NCI-H146 treated with DMSO at 0.1 percent for 48 hours (cell line): ENCODE data around the gene CHCHD1.
"Not testable (repeated sequence)": the region's sequence is repeated elsewhere in the genome, so short reads cannot be mapped to it uniquely, and the experiment has no call there.

Source experiments
- DNase-seq: peaks from one replicate; lab custom pipeline; 2025; ENCODE audit not compliant: unreplicated experiment; lab: John Stamatoyannopoulos, UW

The CHCHD1 gene

DNA sequence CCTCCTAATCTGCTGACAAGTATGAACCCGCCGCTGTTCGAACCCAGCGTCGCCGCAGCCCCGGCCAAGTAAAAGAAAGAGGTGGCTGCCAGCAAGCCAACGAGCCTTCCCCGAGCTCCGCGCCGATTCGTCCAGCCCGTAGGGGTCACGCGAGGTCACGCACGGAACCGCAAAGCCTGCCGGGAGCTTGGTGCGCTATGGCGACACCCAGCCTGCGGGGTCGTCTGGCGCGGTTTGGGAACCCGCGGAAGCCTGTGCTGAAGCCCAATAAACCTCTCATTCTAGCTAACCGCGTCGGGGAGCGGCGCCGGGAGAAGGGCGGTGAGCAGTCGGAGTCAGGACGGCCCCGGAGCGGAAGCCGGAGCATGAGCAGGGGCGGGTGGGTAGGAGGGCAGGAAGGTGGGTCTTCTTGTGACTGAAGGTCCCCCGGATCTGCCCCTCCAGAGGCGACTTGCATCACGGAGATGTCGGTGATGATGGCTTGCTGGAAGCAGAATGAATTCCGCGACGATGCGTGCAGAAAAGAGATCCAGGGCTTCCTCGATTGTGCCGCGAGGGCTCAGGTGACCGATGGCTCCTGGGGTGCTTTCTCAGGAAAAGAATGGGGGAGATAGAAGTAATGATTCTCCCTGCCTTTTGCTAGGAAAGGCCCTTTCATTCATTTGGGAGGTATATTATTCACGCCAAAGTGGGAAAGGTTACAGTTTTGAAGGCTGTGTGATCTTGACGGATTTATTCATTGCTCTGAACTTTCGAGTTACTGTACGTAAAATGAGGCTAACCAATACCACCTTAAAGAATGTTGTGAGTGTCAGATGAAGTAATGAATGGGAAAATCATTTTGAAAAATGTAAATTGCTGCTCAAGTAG is at the start of gene CHCHD1:
TSS of gene CHCHD1 (plus strand) at position 170 of the 870 bp plus-strand sequence. CDS start at position 198, 28 bp downstream.
- DNase-seq, result peak; percentile 69

DNA sequence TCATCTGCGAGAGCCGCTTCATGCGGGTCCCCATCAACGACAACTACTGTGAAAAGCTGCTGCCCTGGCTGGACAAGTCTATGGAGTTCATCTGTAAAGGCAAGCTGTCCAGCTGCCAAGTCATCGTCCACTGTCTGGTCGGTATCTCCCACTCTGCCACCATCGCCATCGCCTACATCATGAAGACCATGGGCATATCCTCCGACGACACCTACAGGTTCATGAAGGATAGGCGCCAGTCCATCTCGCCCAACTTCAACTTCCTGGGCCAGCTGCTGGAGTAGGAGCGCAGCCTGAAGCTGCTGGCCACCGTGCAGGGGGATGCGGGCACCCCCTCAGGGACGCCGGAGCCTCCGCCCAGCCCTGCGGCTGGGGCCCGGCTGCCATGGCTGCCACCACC is 49.4 kb upstream of the CHCHD1 start:
- no peak for DNase-seq

DNA sequence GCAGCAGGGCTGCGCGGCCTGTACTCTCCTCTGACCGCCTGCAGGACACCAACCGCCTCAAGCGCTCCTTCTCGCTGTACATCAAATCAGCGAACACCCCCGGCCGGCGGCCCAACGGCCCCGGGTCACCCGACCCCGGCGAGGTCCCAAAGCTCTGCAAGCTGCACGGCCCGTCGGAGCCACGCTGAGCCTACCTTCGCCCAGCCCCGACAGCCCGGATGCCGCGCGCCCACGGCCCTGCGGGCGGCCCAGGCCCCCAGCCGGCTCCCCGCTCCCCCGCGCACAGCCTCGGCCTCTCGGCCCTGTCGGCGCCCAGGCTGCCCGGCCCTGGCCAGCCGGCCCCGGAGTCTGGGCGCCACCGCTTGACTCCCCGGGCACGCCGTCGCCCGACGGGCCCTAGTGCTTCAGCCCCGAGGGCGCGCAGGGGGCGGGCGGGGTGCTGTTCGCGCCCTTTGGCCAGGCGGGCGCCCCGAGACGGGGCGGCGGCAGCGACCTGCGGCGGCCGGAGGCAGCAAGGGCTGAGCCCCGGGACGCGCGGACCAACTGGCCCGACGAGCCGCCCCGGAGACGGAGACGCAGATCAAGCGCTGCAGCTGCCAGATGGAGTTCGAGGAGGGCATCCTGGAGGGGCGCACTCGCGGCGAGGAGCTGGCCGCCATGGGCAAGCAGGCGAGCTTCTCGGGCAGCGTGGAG is 48.8 kb upstream of the CHCHD1 start:
- no peak for DNase-seq

DNA sequence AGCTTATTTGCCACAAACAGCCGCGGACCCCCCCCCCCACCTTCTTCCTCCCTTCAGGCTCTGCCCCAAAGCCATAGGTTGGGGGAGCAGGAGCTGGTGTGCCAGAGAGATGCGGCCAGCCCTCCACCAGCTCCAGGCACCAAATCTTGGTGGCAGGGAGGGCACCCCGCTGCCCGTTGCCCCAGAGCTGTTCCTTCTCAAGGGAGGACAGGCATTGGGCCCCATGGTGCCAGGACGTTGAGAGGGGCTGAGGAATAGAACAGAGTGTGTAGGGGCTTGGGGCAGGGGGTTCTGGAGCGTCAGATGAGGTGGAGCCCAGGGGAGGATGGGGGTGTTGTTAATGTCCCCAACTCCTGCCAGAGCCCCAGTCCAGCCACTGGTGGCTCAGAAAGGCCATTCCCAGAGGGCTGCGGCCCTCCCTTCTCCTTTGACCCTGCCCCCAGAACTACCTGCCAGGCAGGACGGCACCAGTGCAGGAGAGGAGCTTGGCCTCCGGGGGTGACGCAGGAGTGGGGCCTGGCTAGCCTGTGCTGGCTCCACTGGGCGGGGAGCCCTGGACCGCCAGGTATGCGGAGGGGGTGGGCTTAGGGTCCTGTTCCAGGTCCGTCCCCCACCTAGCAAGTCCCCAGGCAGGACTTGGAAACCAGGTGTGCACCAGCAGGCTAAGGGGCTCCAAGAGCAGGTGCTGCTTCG is 47.7 kb upstream of the CHCHD1 start:
- no peak for DNase-seq

DNA sequence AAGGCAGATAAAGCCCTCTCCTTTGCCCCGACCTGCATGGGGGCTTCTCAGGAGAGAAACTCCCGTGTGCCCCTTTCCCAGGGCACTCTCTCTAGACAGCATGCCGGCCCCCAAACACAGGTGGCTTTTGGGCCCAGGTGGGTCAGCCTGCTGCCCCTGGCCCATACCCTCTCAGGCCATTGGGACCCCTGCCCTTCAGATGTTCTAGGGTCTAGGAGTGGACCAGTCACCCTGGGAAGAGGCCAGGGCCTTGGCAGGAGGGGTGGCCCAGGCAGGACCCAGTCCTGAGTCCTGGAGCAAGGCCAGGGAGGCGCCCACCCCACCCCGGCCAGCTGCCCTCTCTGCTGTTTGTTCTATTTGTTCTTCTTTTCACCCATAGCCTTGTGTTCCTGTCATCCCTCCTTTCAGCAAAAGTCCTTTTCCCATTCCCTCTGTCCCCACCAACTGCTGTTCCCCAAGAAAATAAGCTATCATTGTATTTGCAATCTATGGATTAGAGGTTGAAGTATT is 47.0 kb upstream of the CHCHD1 start:
- DNase-seq, result no peak

DNA sequence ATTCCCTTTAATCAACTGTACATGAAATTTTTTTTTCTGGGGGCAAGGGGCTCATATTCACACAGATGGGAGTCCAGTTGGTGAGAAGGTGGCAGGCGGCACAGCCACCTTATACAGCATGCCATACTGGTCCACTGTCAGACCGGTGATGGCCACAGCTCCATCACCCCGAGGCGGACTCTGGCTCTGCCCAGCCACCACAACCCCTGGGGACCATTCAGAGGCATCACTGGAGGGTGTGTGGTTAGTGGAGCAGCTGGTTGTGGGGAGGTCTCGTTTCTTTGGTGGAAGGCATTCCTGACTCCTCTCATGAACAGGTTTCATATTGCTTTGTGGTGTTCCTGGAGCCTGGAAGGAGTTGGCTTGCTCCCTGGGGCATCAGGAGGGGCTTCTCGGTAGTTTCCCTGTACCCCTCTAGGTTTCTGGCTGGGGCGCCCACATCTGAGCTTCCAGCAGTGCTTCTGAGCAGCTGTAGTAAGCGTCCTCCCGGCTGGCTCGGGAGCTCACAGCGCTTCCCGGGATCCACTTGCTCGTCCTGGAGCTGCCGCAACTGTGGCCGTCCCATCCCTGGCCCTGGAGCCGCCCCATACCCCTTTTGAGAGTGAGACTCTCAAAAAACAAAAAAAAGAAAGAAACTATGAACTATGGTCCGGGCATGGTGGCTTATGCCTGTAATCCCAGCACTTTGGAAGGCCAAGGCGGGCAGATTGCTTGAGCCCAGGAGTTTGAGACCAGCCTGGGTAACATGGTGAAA is 41.2 kb upstream of the CHCHD1 start:
- not testable (repeated sequence) for DNase-seq

DNA sequence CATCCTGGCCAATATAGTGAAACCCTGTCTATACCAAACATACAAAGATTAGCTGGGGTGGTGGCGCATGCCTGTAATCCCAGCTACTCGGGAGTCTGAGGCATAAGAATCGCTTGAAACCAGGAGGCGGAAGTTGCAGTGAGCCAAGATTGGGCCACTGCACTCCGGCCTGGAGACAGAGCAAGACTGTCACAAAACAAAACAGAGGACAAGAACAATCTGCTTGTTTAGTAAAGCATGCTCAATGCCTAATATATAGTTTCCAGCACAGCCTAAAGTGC is 39.5 kb upstream of the CHCHD1 start:
- no peak for DNase-seq

DNA sequence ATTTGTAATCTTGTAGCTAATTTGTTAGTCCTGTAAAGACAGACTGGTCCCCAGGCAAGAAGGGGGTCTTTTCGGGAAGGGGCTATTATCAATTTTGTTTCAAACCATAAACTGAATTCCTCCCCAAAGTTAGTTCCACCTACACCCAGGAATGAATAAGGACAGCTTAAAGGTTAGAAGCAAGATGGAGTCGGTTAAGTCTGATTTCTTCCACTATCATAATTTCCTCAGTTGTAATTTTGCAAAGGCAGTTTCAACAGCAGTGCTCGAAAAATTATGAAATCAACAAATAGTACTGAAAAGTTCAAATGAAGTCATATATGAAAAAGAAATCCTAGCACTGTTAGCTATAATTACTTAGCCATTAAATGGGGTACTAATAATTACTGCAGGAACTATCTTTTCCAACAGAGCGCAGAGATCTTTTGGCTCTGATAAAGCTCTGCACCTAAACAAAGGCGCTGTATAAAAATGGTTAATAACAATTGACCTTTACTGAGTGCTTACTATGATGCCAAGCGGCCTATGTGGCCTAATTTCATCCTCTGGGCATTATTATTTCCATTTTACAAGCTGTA is 38.4 kb upstream of the CHCHD1 start:
- no peak for DNase-seq

DNA sequence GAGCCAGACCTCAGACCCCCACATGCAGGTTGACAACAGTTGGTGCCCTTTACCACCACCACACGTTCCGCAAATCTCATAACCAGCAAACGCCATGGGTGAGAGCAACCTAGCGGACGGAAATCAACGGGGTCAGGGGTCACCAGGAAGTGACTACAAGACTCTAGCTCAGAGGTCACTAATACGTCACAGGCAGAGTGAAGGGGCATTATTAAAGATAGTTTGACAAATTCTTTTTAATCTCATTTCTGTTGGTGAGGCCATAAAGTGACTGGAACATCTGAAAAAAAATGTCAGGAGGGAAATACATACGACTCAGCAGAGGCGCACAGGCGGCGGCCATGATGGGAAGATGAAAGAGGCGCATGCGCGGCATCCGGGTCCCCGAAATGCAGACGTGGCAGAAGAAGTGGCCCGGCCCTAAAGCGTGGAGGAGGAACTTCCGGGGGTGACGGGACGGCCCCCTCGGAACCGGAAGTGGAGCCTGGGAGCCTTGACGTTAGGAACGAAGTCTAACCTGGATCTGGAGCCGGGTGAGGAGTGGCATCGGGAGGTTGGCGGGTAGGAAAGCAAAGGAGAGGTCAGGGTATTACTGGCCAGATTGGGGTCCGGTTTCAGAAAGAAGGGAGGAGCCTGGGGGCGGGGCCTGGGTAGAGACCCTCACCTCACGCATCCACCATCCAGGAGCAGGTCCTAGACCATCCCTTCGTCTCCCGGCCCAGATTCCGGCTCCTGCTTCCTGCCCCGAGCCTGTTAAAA is 37.8 kb upstream of the CHCHD1 start, which contains the start of gene SEC24C:
TSS of gene SEC24C (plus strand) at position 468 of the 759 bp plus-strand sequence. CDS start 2,461 bp downstream, outside the sequence.
- peak; percentile 96 for DNase-seq

DNA sequence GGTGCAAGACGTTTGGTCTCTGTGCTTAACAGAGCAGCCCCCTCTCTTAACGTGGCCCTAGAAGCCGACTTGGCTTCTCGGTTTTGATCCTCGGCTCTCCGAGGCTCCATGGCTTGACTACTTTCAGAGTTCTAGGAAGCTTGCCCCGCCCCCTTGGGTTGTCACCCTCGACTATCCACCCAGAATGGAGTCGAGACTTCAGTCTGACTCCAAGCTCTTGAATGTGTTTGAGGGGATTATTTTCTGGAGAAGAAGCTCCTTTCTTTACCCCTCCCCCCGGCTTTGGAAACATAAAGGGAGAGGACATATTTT is 37.2 kb upstream of the CHCHD1 start:
- no peak for DNase-seq

DNA sequence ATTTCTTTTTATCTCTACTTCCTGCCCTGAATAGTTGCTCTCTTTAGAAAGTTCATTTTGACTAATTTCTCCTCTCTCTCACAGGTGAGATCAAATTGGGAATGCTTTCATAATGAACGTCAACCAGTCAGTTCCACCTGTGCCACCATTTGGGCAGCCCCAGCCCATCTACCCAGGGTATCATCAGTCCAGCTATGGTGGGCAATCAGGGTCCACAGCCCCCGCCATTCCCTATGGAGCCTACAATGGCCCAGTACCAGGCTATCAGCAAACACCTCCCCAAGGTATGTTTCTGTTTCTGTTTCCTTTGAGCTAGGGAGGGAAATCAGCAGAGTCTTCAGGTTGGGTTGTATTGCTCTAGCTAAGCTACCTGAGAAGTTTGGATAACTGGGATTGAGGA is 35.1 kb upstream of the CHCHD1 start:
- DNase-seq, result no peak

DNA sequence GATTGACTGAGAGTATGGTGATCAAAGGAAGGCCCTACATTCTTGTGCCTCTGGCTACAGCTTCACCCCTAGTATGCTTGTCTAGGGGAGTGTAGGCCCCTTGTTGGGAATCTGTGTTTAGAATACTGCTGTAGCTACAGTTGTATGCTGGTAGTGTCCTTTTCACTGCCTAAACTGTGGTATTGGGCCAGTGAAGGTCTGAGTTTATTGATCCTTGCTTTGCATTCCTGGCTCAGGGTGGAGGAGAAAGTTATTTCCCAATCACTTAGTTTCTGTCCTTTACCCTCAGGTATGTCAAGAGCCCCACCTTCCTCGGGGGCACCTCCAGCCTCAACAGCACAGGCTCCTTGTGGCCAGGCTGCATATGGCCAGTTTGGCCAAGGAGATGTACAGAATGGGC is 31.0 kb upstream of the CHCHD1 start:
- DNase-seq, result no peak

DNA sequence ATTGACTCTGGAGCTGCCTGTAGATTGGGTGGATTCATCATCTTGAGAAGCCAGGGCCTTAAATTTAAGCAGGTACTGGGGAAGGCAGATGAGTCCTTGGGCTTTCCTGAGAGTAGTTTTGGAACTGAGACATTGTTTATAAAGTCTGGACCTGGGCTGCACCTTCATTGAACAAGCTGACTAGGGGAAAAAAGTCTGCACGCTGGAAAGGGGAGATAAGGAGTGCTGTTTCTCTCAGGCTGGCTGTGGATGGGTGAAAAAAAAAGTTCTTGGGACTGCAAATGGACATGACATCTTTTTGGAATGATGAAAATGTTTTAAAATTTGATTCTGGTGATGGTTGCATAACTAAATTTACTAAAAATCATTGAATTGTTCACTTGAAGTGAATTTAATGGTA is 25.7 kb upstream of the CHCHD1 start:
- DNase-seq, result no peak

DNA sequence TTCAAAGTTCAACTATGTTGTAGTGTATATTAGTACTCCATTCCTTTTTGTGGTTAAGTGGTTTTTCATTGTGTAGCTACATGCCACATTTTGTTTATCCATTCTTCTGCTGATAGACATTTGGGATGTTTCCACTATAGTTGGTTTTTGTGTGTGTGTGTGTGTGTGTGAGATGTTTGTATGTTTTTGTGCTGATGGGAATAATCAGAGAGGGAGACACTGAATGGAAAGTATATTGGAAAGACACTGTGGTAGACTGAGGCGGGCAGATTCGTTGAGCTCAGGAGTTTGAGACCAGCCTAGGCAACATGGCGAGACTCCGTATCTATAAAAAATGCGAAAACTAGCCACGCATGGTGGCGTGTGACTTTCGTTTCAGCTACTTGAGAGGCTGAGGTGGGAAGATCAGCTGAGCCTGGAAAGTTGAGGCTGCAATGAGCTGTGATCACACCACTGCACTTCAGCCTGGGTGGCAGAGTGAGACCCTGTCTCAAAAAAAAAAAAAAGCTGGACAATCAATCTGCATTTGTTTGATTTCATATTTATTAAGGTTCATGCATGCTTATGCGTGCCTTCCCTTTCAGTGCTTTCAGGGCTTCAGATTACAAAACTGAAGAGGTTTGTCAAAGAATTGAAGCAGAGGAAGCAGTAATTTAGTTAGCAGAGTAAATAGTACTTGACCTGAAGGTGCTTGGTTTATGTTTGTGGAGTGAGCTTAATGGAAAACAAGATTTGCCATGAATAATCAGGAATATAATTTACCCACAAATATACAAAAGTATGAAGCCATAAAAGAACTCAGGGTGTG is 22.9 kb upstream of the CHCHD1 start:
- DNase-seq, result no peak

DNA sequence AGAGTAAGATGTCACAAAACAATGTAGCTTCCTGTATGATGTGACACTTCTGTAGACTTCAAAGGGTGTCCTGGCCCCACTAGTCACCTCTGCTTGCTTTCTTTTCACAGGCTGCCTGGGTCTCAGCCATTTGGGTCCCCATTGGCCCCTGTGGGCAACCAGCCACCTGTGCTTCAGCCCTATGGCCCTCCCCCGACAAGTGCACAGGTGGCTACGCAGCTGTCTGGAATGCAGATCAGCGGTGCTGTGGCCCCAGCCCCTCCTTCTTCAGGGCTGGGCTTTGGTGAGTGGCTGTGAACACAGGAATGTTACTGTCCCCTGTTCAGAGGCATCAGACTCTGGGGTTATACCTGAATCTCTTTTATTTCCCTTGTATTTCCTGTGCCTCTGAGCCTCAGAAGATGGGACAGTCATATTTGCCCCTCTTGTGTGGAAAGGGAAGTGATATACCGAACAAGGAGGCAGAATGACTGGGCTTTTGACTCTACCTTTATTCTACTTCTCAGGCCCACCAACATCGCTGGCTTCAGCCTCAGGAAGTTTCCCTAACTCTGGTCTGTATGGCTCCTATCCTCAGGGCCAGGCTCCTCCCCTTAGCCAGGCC is 22.2 kb upstream of the CHCHD1 start:
- no peak for DNase-seq

DNA sequence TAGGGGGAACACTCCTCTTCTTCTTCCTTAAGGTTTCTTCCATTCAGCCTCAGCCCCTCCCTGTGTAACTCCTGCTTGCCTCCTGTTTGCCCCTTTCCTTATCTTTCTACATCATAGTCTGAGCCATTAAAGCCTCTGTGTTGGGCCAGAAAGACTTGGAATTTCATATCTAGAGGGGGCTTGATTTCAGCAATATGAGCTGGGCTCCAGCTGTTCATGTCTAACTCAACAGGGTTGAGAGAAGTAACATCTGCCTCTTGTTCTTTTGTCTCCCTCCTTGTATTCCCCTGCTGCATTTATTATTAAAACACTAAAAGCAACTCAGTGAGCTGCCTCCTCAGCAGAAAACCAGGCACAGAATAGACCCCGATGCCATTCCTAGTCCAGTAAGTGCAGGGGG is 20.1 kb upstream of the CHCHD1 start:
- no peak for DNase-seq

DNA sequence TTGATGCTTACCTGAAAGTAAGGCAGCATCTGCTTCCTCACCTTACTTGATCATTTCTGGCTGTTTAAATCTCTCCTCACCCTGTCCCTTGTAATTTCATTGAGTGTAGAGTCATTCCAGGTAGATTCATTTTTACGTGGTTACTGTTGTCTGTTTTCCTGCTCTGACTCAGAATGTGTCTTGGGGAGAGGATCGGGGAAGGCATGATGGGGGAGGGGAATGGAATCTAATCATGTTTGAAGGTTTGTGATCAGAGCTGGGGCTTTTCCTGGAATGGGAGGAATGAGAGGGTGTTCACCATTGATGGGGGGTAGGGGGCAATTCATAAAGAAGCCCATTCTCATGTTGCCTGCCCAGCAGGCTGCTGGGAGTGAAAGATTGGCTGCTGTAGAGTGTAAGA is 18.9 kb upstream of the CHCHD1 start:
- DNase-seq, result no peak

DNA sequence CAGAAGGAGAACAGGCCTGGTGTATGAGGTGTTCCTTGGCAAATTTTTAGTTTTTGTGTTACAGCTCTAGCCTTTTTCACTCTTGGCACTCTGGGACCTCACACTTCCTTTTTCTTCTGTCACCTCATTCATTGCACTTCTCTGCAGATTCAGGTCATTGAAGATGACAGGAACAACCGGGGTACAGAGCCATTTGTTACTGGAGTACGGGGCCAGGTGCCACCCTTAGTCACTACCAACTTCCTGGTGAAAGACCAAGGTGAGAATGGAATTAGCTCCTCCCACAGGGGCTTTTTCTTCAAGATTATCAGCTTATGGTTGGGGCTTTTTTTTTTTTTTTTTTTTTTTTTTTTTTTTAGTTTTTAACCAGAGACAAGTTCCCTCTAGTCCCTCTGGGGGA is 18.5 kb upstream of the CHCHD1 start:
- no peak for DNase-seq

DNA sequence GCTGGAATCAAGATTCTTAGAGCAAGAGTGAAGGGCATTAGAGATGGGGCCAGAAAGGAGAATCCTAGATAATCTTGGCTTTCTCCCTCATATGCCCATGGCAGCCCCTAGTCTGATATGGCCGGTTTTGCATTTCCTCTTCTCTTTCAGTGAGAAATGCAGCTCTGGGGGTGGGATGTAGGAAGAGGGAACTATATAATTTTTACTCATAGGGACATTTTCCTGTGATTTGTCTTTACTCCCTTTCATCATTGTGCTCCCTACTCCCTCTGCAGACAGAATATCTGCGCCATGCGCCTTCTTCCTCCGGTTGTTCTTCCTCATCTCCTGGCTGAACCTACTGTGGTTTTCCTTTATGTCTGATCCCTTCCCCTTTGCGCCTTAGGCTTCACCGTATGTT is 16.8 kb upstream of the CHCHD1 start:
- no peak for DNase-seq
